ENCODE data around the gene ADGRD2. TPM values are rescaled to one million over a fixed set of nuclear protein-coding genes. Genes with fewer than 3 reads are reported as not detected.

The ADGRD2 gene
- total and polyA plus RNA-seq, 4 donors, result not detected

GRCh38 chr9:124505901-124506346, 55.7 kb downstream of the ADGRD2 start:
- peaks cover 0 to 12% (median 0%) of the 10 kb centered on the region in 5 donors for H3K4me1 ChIP-seq (ENCODE audit: control insufficient read depth in 5 of 5, insufficient read depth in 5 of 5, low read length in 5 of 5)
- ATAC-seq (ENCODE audit: insufficient read depth, low FRiP score) (no peak), DNase-seq (no peak)
- 91 to 93% methylated on average over 19 of the region's 19 CpGs for WGBS, 2 donors
- H3K36me3 ChIP-seq (ENCODE audit: control insufficient read depth in 4 of 4, insufficient read depth in 4 of 4, low read length in 4 of 4), result no peaks in the 10 kb centered on the region
- H3K27ac ChIP-seq (ENCODE audit: low read depth in 1 of 2, low read length in 1 of 2), result no peak overlapping the region
- H3K27me3 ChIP-seq (ENCODE audit: control insufficient read depth in 3 of 3, insufficient read depth in 3 of 3, low read length in 2 of 3), result peaks cover 15 to 44% (median 32%) of the 10 kb centered on the region in 3 donors
- no peak overlapping the region for H3K9ac ChIP-seq (ENCODE audit: insufficient read depth in 1 of 2, low read length in 2 of 2)
- TF ChIP-seq, protein P1, sequence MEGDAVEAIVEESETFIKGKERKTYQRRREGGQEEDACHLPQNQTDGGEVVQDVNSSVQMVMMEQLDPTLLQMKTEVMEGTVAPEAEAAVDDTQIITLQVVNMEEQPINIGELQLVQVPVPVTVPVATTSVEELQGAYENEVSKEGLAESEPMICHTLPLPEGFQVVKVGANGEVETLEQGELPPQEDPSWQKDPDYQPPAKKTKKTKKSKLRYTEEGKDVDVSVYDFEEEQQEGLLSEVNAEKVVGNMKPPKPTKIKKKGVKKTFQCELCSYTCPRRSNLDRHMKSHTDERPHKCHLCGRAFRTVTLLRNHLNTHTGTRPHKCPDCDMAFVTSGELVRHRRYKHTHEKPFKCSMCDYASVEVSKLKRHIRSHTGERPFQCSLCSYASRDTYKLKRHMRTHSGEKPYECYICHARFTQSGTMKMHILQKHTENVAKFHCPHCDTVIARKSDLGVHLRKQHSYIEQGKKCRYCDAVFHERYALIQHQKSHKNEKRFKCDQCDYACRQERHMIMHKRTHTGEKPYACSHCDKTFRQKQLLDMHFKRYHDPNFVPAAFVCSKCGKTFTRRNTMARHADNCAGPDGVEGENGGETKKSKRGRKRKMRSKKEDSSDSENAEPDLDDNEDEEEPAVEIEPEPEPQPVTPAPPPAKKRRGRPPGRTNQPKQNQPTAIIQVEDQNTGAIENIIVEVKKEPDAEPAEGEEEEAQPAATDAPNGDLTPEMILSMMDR (IDR thresholded peaks at IDR 0.05; ENCODE audit: control extremely low read depth, extremely low read depth), result no peak
- peaks cover 0 to 8% (median 0%) of the 10 kb centered on the region in 4 donors for H3K9me3 ChIP-seq (ENCODE audit: control insufficient read depth in 4 of 4, insufficient read depth in 3 of 4, low read length in 3 of 4)
- H3K4me3 ChIP-seq, result no peak overlapping the region

- no peak for DNase-seq
These were observed 56.2 kb downstream of the ADGRD2 start for GRCh38 chr9:124506433-124506832.

GRCh38 chr9:124506931-124507879, 57.0 kb downstream of the ADGRD2 start, which contains the start of gene NR5A1:
TSS of gene NR5A1 (minus strand) at chr9:124507399. CDS start at chr9:124503395, 4,004 bp downstream.
- Histone ChIP-seq H3K4me3 (no peak within 1 kb of the TSS), H3K27ac (ENCODE audit: low read depth in 1 of 2, low read length in 1 of 2) (no peak within 1 kb of the TSS), H3K9ac (ENCODE audit: insufficient read depth in 1 of 2, low read length in 2 of 2) (no peak within 1 kb of the TSS), H3K27me3 (ENCODE audit: control insufficient read depth in 3 of 3, insufficient read depth in 3 of 3, low read length in 2 of 3) (peaks cover 15 to 32% (median 22%) of the 10 kb centered on the region in 3 donors), H3K9me3 (ENCODE audit: control insufficient read depth in 4 of 4, insufficient read depth in 3 of 4, low read length in 3 of 4) (peaks cover 0 to 8% (median 0%) of the 10 kb centered on the region in 4 donors), H3K4me1 (ENCODE audit: control insufficient read depth in 5 of 5, insufficient read depth in 5 of 5, low read length in 5 of 5) (peaks cover 0 to 19% (median 4%) of the 10 kb centered on the region in 5 donors), H3K36me3 (ENCODE audit: control insufficient read depth in 4 of 4, insufficient read depth in 4 of 4, low read length in 4 of 4) (no peaks in the 10 kb centered on the region)
- ATAC-seq (ENCODE audit: insufficient read depth, low FRiP score), result no peak
- no peak for DNase-seq
- 95 to 96% methylated on average over 32 to 34 of the region's 34 CpGs for WGBS, 2 donors
- TF ChIP-seq, protein P1 (IDR thresholded peaks at IDR 0.05; ENCODE audit: control extremely low read depth, extremely low read depth), result no peak

More at GRCh38 chr9:124506433-124506832, 56.2 kb downstream of the ADGRD2 start:
- 92 to 97% methylated on average over 8 of the region's 8 CpGs for WGBS, 2 donors
- ATAC-seq (ENCODE audit: insufficient read depth, low FRiP score), result no peak
- peaks cover 0 to 13% (median 0%) of the 10 kb centered on the region in 5 donors for H3K4me1 ChIP-seq (ENCODE audit: control insufficient read depth in 5 of 5, insufficient read depth in 5 of 5, low read length in 5 of 5)
- H3K4me3 ChIP-seq, result no peak overlapping the region
- H3K27ac ChIP-seq (ENCODE audit: low read depth in 1 of 2, low read length in 1 of 2), result no peak overlapping the region
- peaks cover 15 to 40% (median 28%) of the 10 kb centered on the region in 3 donors for H3K27me3 ChIP-seq (ENCODE audit: control insufficient read depth in 3 of 3, insufficient read depth in 3 of 3, low read length in 2 of 3)
- H3K9ac ChIP-seq (ENCODE audit: insufficient read depth in 1 of 2, low read length in 2 of 2), result no peak overlapping the region
- peaks cover 0 to 8% (median 0%) of the 10 kb centered on the region in 4 donors for H3K9me3 ChIP-seq (ENCODE audit: control insufficient read depth in 4 of 4, insufficient read depth in 3 of 4, low read length in 3 of 4)
- TF ChIP-seq, protein P1 (IDR thresholded peaks at IDR 0.05; ENCODE audit: control extremely low read depth, extremely low read depth), result no peak
- no peaks in the 10 kb centered on the region for H3K36me3 ChIP-seq (ENCODE audit: control insufficient read depth in 4 of 4, insufficient read depth in 4 of 4, low read length in 4 of 4)

All from lung (tissue), 12 donors.